Body of pancreas (tissue), 4 donors: ENCODE results near the gene PDE4D.

Source experiments
- POLR2A ChIP-seq, 3 donors: fragments of 450-650 bp; IDR thresholded peaks; one replicate each; pipeline ENCODE4 v1.6.1; 2016; ENCODE audit warnings: antibody characterized with exemption in 3 of 3, mild to moderate bottlenecking in 2 of 3
- TF ChIP-seq, protein P1 (sequence below), 7 experiments: fragments of 450-650 bp in 4 of 7; fragments of 200-600 bp in 3 of 7; sonication (generic) in 3 of 7; IDR thresholded peaks; one replicate each; pipeline ENCODE4 v1.5.1; 2016 to 2019; ENCODE audit warnings: antibody characterized with exemption in 7 of 7

DNA sequence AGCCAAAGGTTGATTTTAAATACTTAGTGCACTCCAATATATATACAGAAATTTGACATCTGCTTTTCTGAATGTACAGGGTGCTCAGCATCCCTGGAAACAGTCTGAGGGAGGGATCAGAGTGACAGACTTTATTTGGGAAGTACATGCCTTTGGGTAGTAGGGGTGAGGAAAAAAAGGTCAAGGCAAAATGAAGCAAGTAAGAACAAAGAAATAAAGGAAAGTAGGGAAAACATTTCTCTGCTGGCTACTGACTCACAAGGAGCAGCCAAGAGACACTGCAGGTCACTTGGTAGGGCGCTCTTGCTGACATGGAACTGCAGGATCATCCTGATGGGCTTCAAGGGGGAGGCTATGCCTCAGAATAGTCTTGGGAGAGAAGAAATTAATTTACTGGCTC lies 929.7 kb downstream of the PDE4D start:
- TF ChIP-seq, protein P1, sequence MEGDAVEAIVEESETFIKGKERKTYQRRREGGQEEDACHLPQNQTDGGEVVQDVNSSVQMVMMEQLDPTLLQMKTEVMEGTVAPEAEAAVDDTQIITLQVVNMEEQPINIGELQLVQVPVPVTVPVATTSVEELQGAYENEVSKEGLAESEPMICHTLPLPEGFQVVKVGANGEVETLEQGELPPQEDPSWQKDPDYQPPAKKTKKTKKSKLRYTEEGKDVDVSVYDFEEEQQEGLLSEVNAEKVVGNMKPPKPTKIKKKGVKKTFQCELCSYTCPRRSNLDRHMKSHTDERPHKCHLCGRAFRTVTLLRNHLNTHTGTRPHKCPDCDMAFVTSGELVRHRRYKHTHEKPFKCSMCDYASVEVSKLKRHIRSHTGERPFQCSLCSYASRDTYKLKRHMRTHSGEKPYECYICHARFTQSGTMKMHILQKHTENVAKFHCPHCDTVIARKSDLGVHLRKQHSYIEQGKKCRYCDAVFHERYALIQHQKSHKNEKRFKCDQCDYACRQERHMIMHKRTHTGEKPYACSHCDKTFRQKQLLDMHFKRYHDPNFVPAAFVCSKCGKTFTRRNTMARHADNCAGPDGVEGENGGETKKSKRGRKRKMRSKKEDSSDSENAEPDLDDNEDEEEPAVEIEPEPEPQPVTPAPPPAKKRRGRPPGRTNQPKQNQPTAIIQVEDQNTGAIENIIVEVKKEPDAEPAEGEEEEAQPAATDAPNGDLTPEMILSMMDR (IDR thresholded peaks at IDR 0.05), result no peak
- TF ChIP-seq POLR2A (IDR thresholded peaks at IDR 0.05), result no peak
